ENCODE measurements around the gene KRTAP19-5.

DNA sequence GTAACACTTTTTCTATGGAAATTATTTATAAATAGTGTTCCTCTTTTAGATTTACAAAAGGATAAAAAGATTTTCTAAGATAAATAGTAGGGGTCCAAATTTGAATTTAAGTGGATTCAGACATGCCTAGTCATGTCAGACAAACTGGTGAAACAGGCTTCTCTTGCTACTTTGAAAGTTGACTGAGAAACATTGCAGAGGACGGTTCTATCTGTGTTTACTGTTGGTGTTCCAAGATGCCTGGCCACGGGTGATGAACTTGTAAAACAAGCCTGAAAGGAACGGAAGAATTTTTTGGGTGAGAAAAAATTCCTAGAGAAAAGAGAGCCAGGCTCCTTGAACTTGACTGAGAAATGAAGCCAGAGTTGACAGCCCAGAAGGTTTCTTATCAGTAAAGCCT, 23.9 kb downstream of the KRTAP19-5 start:
- TF ChIP-seq, protein P1, sequence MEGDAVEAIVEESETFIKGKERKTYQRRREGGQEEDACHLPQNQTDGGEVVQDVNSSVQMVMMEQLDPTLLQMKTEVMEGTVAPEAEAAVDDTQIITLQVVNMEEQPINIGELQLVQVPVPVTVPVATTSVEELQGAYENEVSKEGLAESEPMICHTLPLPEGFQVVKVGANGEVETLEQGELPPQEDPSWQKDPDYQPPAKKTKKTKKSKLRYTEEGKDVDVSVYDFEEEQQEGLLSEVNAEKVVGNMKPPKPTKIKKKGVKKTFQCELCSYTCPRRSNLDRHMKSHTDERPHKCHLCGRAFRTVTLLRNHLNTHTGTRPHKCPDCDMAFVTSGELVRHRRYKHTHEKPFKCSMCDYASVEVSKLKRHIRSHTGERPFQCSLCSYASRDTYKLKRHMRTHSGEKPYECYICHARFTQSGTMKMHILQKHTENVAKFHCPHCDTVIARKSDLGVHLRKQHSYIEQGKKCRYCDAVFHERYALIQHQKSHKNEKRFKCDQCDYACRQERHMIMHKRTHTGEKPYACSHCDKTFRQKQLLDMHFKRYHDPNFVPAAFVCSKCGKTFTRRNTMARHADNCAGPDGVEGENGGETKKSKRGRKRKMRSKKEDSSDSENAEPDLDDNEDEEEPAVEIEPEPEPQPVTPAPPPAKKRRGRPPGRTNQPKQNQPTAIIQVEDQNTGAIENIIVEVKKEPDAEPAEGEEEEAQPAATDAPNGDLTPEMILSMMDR (IDR thresholded peaks at IDR 0.05), result no peak
- TF ChIP-seq POLR2A (IDR thresholded peaks at IDR 0.05), result no peak

Measured in lower leg skin (tissue), 3 donors.